ENCODE data around the gene PLAAT2. TPM values are rescaled to one million over a fixed set of nuclear protein-coding genes. Genes with fewer than 3 reads are reported as not detected.

Gene PLAAT2
- total RNA-seq, 1 experiment from 2014 or later: 0.52 TPM

DNA sequence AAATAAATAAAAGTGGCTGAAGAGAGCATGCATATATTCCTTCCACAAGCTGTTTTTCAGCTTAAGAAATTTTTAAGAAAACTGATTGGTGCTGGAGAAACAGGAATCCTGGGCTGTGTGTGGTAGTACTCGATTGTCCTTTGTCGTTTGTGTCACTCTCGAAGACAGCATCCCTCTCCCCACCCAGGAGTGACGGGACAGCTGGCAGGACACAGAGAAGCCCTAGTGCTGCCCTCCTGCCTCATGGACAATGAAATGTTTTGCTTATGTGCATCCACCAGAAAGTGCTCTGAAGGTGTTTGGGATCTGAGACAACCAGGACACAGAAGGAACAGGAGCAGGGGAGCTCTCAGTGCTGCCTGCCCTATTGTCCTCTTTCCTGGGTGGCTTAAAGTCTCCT, 13.8 kb downstream of the PLAAT2 start:
- no peak overlapping the region for H4K5ac ChIP-seq (ENCODE audit: insufficient read length, low read depth, low read length)
- no peak overlapping the region for H2BK12ac ChIP-seq (ENCODE audit: insufficient read length, low read depth, low read length)
- Mint-ChIP-seq H3K4me3 (no peak overlapping the region), H3K36me3 (ENCODE audit: insufficient read depth in 1 of 3, low read depth in 3 of 3) (peaks cover 0 to 6% (median 0%) of the 10 kb centered on the region in 3 experiments; a peak in 4 of 7 replicates), H3K27ac (no peak overlapping the region), H3K9me3 (peaks cover 3 to 9% of the 10 kb centered on the region in 2 experiments; a peak in 2 of 5 replicates), H3K4me1 (peaks cover 20 to 23% of the 10 kb centered on the region in 2 experiments), H3K27me3 (ENCODE audit: low read depth) (no peaks in the 10 kb centered on the region; the same call in none of the 2 replicates)
- H3T11ph ChIP-seq (ENCODE audit: low read length): no peak overlapping the region
- WGBS (ENCODE audit: extremely low coverage, insufficient read length, low lambda C conversion rate): no CpG with 5 or more reads among the region's 4 CpGs
- H3K4me1 ChIP-seq (ENCODE audit: insufficient read depth, low read length): no peaks in the 10 kb centered on the region
- no peaks in the 10 kb centered on the region for H3K23me2 ChIP-seq (ENCODE audit: insufficient read length, low read depth, low read length, poor library complexity, severe bottlenecking)
- TF ChIP-seq, protein P1, sequence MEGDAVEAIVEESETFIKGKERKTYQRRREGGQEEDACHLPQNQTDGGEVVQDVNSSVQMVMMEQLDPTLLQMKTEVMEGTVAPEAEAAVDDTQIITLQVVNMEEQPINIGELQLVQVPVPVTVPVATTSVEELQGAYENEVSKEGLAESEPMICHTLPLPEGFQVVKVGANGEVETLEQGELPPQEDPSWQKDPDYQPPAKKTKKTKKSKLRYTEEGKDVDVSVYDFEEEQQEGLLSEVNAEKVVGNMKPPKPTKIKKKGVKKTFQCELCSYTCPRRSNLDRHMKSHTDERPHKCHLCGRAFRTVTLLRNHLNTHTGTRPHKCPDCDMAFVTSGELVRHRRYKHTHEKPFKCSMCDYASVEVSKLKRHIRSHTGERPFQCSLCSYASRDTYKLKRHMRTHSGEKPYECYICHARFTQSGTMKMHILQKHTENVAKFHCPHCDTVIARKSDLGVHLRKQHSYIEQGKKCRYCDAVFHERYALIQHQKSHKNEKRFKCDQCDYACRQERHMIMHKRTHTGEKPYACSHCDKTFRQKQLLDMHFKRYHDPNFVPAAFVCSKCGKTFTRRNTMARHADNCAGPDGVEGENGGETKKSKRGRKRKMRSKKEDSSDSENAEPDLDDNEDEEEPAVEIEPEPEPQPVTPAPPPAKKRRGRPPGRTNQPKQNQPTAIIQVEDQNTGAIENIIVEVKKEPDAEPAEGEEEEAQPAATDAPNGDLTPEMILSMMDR (conservative IDR thresholded peaks at IDR 0.05): no peak
- H3K27ac ChIP-seq (ENCODE audit: insufficient read length, low read depth, low read length): no peak overlapping the region
- H3K14ac ChIP-seq (ENCODE audit: insufficient read depth, low read length): no peak overlapping the region
- no peak overlapping the region for H4K8ac ChIP-seq (replicated peaks; ENCODE audit: insufficient read length, low read depth, low read length)
- no peaks in the 10 kb centered on the region for H3K27me3 ChIP-seq (ENCODE audit: insufficient read depth, low read length)
- H3K4ac ChIP-seq (ENCODE audit: low read depth, low read length): no peak overlapping the region
- H2BK5ac ChIP-seq (ENCODE audit: insufficient read length, low read length): no peak overlapping the region
- no peaks in the 10 kb centered on the region for H4K20me1 ChIP-seq (ENCODE audit: control insufficient read depth, insufficient read depth, insufficient read length)
- no peaks in the 10 kb centered on the region for H3K79me1 ChIP-seq (ENCODE audit: insufficient read depth, low read depth, low read length, poor library complexity, severe bottlenecking)
- no peak overlapping the region for H2AFZ ChIP-seq (ENCODE audit: low read length)
- no peak overlapping the region for H3K4me2 ChIP-seq (ENCODE audit: insufficient read depth, insufficient read length, low read length)
- H2AK5ac ChIP-seq (ENCODE audit: insufficient read length, low read length): no peak overlapping the region
- no peaks in the 10 kb centered on the region for H3K9me3 ChIP-seq (ENCODE audit: control insufficient read depth, low read depth, low read length)
- no peak for DNase-seq
- no peak overlapping the region for H2BK120ac ChIP-seq (ENCODE audit: low read depth, low read length, poor library complexity, severe bottlenecking)
- H3K18ac ChIP-seq (ENCODE audit: insufficient read length, low read depth, low read length): no peak overlapping the region
- H2BK20ac ChIP-seq (ENCODE audit: low read depth, low read length, poor library complexity, severe bottlenecking): no peak overlapping the region
- H3K56ac ChIP-seq (ENCODE audit: insufficient read length, low read depth, low read length): no peak overlapping the region
- H3K9ac ChIP-seq (ENCODE audit: extremely low read depth, insufficient read length, low read length): no peak overlapping the region
- H4K91ac ChIP-seq (ENCODE audit: insufficient read length, low read depth, low read length): no peak overlapping the region
- no peak overlapping the region for H3K23ac ChIP-seq (ENCODE audit: insufficient read length, low read depth, low read length)
- no peak overlapping the region for H2BK15ac ChIP-seq (ENCODE audit: low read depth, low read length)
- no peaks in the 10 kb centered on the region for H3K79me2 ChIP-seq (ENCODE audit: insufficient read depth, low read length)
